H1 (cell line): Measurements from ENCODE around the gene RBFOX1. TPM values are rescaled to one million over a fixed set of nuclear protein-coding genes. Genes with fewer than 3 reads are reported as not detected.

ENCODE experiments used
- CHD2 ChIP-seq: IDR thresholded peaks from 2 replicates; pipeline ENCODE4 v1.6.1; 2012; ENCODE audit warnings: low read length, improper control_type of control experiment
- polyA plus RNA-seq, 7 experiments: library from polyadenylated mRNA; depleted of rRNA in 3 of 7; stranded (reverse) in 5 of 7; unstranded in 2 of 7; fragments of >200 nt in 5 of 7; fragments of 200-250 nt in 2 of 7; gene quantifications; 1 replicate in 5 of 7; 2 replicates in 1 of 7; 4 replicates in 1 of 7; pipeline versions ENCODE4 v1.2.1 to v1.2.3, GENCODE V29; 2011 to 2013; ENCODE audit warnings: missing spikeins in 2 of 7, mixed read lengths in 2 of 7
- total RNA-seq: library from RNA; stranded (reverse); fragmentation: NEBNext Ultra II Directional; extraction: Animal tissue kit (Norgen Biotek cat#: 25700); gene quantifications from 2 replicates; pipeline ENCODE4 v1.2.1, GENCODE V29; 2021

Gene RBFOX1
- total and polyA plus RNA-seq, 2 of the 8 experiments (the other 6 are each of a cell fraction or from before 2014, with no cell fraction given) = 1.7 to 2.8 TPM

DNA sequence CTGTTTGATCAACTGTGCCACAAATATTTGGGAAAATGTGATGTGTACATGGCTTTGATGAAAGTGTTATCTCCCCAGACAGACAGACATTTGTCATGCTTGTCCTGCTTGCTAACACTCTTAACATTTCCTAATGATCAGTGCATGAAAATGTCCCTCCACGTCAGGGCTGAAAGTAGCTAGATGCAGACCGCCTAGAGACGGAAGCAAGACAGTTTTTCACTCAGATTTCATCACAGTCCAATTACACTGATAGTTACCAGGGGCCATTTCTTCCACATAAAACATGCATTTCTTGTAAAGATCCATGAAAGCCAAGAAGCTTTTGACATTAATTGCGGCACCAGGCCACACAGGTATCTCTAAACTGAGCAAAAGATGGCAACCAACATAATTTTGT lies 347.7 kb downstream of the RBFOX1 start (continued):
- no peak for TF ChIP-seq CHD2
